GM06990 (cell line): Measurements from ENCODE around the gene TFEB.

Experiments
- DNase-seq: peaks from one replicate; pipeline ENCODE4 v3.0.0-alpha.2; 2011; ENCODE audit not compliant: insufficient read length; ENCODE audit errors: extremely low read depth
- H3K27me3 ChIP-seq: replicated peaks from 2 replicates; pipeline ENCODE4 v1.6.0; 2011; ENCODE audit warnings: low read length; ENCODE audit not compliant: control insufficient read depth, insufficient read depth
- H3K36me3 ChIP-seq: 2 replicates; pipeline ENCODE4 v1.5.1; 2011; ENCODE audit warnings: low read length; ENCODE audit not compliant: control insufficient read depth, insufficient read depth
- H3K4me3 ChIP-seq: replicated peaks from 2 replicates; pipeline ENCODE4 v1.5.1; 2011; ENCODE audit warnings: low read depth, mild to moderate bottlenecking, control low read depth, low read length
- CTCF ChIP-seq: IDR thresholded peaks from 2 replicates; pipeline ENCODE4 v1.5.1; 2011; ENCODE audit warnings: low read length, control low read depth, mild to moderate bottlenecking, inconsistent platforms; ENCODE audit not compliant: insufficient read depth, poor library complexity, severe bottlenecking

The TFEB gene

GRCh38 chr6:41696788-41697187 lies 38.6 kb downstream of the TFEB start:
- TF ChIP-seq CTCF, result no peak
- no peak for DNase-seq
- Histone ChIP-seq H3K4me3 (no peak overlapping the region), H3K36me3 (peaks cover 27% of the 10 kb centered on the region), H3K27me3 (no peaks in the 10 kb centered on the region)

GRCh38 chr6:41695825-41696224 lies 39.6 kb downstream of the TFEB start:
- no peak for DNase-seq
- Histone ChIP-seq H3K27me3 (no peaks in the 10 kb centered on the region), H3K36me3 (peaks cover 30% of the 10 kb centered on the region), H3K4me3 (no peak overlapping the region)
- no peak for TF ChIP-seq CTCF

- TF ChIP-seq CTCF, result no peak
- DNase-seq, result no peak
Observed at GRCh38 chr6:41694815-41695526, 40.4 kb downstream of the TFEB start.

DNA sequence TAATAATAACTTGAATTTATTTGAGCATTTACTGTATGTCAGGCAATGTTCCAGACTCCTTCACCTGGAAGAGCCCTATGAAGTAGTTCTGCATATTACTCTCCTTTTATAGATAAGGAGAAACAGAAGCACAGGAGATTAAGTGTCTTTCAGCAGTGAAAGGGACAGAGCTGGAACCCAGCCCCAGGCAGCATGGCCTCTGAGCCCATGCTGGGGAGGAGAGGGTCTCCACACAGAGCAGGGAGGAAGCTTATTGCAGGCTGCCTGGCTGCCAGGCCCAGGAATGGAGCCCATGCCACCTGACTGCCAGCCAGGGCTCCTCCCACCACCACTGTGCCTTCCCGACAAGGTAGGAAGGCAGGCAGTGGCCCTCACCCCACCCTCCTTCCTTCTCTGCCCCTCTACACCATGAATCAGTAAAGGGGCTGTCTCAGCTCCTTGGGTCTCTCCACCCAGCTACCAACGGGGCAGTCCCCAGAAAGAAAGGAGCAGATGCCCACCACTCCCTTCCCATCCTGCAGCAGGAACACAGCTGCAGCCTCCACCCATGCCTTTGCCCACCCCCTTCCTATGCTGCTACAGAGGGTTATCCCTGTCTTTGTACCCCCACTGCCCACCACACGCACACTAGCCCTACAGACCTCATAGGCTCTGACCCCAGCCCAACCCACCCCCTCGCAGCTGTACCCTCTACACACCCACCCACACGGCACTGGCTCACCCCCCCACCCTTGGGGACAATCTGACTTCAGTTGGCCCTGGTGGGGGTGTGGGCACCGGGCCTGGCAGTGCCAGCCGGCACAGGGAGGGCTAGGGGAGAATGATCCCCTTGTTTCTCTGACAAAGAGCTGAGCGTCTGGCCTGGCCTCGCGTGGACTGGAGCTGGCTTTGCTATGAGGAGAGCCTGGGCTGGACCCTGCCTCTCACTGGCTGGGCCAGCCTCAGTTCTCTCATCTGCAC lies 41.8 kb downstream of the TFEB start:
- peaks cover 36% of the 10 kb centered on the region for H3K36me3 ChIP-seq

More at GRCh38 chr6:41694815-41695526, 40.4 kb downstream of the TFEB start:
- no peaks in the 10 kb centered on the region for H3K27me3 ChIP-seq
- H3K36me3 ChIP-seq, result peaks cover 32% of the 10 kb centered on the region
- no peak overlapping the region for H3K4me3 ChIP-seq

GRCh38 chr6:41692730-41693129 lies 42.7 kb downstream of the TFEB start:
- Histone ChIP-seq H3K27me3 (no peaks in the 10 kb centered on the region), H3K4me3 (no peak overlapping the region), H3K36me3 (peaks cover 41% of the 10 kb centered on the region)
- no peak for DNase-seq
- TF ChIP-seq CTCF, result no peak

More for the DNA sequence above, 41.8 kb downstream of the TFEB start:
- no peak for DNase-seq
- no peak overlapping the region for H3K4me3 ChIP-seq
- no peak for TF ChIP-seq CTCF
- H3K27me3 ChIP-seq, result no peaks in the 10 kb centered on the region
